H9 (cell line): ENCODE measurements around the gene SYNE3. TPM values are rescaled to one million over a fixed set of nuclear protein-coding genes. Genes with fewer than 3 reads are reported as not detected.
A peak's percentile ranks its signal among the peaks of the same experiment; 100 is the strongest.

Experiments
- DNase-seq: peaks from one replicate; pipeline ENCODE4 v3.0.0-alpha.2; 2017
- H2AFZ ChIP-seq: one replicate; pipeline ENCODE4 v1.6.1; 2013; ENCODE audit warnings: mild to moderate bottlenecking, low read length, control low read depth, moderate library complexity
- H2AK5ac ChIP-seq: 2 replicates; pipeline ENCODE4 v1.6.1; 2013; ENCODE audit warnings: low read length, control low read depth, mixed read lengths; ENCODE audit not compliant: insufficient read length
- H2BK120ac ChIP-seq: one replicate; pipeline ENCODE4 v1.6.1; 2013; ENCODE audit warnings: low read depth, mild to moderate bottlenecking, low read length, control low read depth, inconsistent platforms; ENCODE audit not compliant: poor library complexity, severe bottlenecking
- H2BK12ac ChIP-seq: 2 replicates; pipeline ENCODE4 v1.6.1; 2013; ENCODE audit warnings: low read length, control low read depth, mixed read lengths, low read depth; ENCODE audit not compliant: insufficient read length
- H2BK15ac ChIP-seq: 2 replicates; pipeline ENCODE4 v1.6.1; 2013; ENCODE audit warnings: low read depth, low read length, control low read depth
- H2BK20ac ChIP-seq: one replicate; pipeline ENCODE4 v1.6.1; 2013; ENCODE audit warnings: low read depth, mild to moderate bottlenecking, low read length, control low read depth, inconsistent platforms; ENCODE audit not compliant: poor library complexity, severe bottlenecking
- H2BK5ac ChIP-seq: 2 replicates; pipeline ENCODE4 v1.6.1; 2013; ENCODE audit warnings: low read length, control low read depth, mixed read lengths; ENCODE audit not compliant: insufficient read length
- H3K14ac ChIP-seq: 2 replicates; pipeline ENCODE4 v1.6.1; 2013; ENCODE audit warnings: low read length, control low read depth; ENCODE audit not compliant: insufficient read depth
- H3K18ac ChIP-seq: 2 replicates; pipeline ENCODE4 v1.6.1; 2013; ENCODE audit warnings: low read depth, mild to moderate bottlenecking, mixed read lengths, low read length, control low read depth; ENCODE audit not compliant: insufficient read length
- H3K23ac ChIP-seq: 2 replicates; pipeline ENCODE4 v1.6.1; 2013; ENCODE audit warnings: low read length, control low read depth, mixed read lengths, low read depth; ENCODE audit not compliant: insufficient read length
- H3K23me2 ChIP-seq: 2 replicates; pipeline ENCODE4 v1.6.1; 2013; ENCODE audit warnings: low read depth, mild to moderate bottlenecking, mixed read lengths, low read length, control low read depth; ENCODE audit not compliant: insufficient read length, poor library complexity, severe bottlenecking
- H3K27ac ChIP-seq: 2 replicates; pipeline ENCODE4 v1.5.1; 2013; ENCODE audit warnings: low read length, control low read depth, mixed read lengths, low read depth; ENCODE audit not compliant: insufficient read length
- H3K27me3 ChIP-seq: 2 replicates; pipeline ENCODE4 v1.6.1; 2013; ENCODE audit warnings: low read length, control low read depth, inconsistent platforms; ENCODE audit not compliant: insufficient read depth
- H3K4ac ChIP-seq: 2 replicates; pipeline ENCODE4 v1.6.1; 2013; ENCODE audit warnings: low read depth, mild to moderate bottlenecking, control low read depth, inconsistent platforms, low read length, moderate library complexity
- H3K4me1 ChIP-seq: 2 replicates; pipeline ENCODE4 v1.6.1; 2013; ENCODE audit warnings: low read length, control low read depth, inconsistent platforms; ENCODE audit not compliant: insufficient read depth
- H3K4me2 ChIP-seq: 2 replicates; pipeline ENCODE4 v1.6.1; 2013; ENCODE audit warnings: low read length, control low read depth, mixed read lengths; ENCODE audit not compliant: insufficient read length, insufficient read depth
- H3K56ac ChIP-seq: 2 replicates; pipeline ENCODE4 v1.6.1; 2013; ENCODE audit warnings: low read depth, mild to moderate bottlenecking, mixed read lengths, low read length, control low read depth; ENCODE audit not compliant: insufficient read length
- H3K79me1 ChIP-seq: 2 replicates; pipeline ENCODE4 v1.6.1; 2013; ENCODE audit warnings: low read depth, mild to moderate bottlenecking, moderate library complexity, low read length, control low read depth, inconsistent platforms; ENCODE audit not compliant: insufficient read depth, poor library complexity, severe bottlenecking
- H3K79me2 ChIP-seq: 2 replicates; pipeline ENCODE4 v1.6.1; 2013; ENCODE audit warnings: low read length, control low read depth, inconsistent platforms; ENCODE audit not compliant: insufficient read depth
- H3K9ac ChIP-seq: 2 replicates; pipeline ENCODE4 v1.6.1; 2013; ENCODE audit warnings: low read length, control low read depth, mixed read lengths; ENCODE audit not compliant: insufficient read length; ENCODE audit errors: extremely low read depth
- H3K9me3 ChIP-seq: one replicate; pipeline ENCODE4 v1.6.1; 2013; ENCODE audit warnings: low read depth, low read length, inconsistent platforms; ENCODE audit not compliant: control insufficient read depth
- H3T11ph ChIP-seq: one replicate; pipeline ENCODE4 v1.6.1; 2013; ENCODE audit warnings: mild to moderate bottlenecking, low read length, control low read depth, inconsistent platforms
- H4K20me1 ChIP-seq: one replicate; pipeline ENCODE4 v1.6.1; 2013; ENCODE audit not compliant: control insufficient read depth, insufficient read length, insufficient read depth
- H4K5ac ChIP-seq: 2 replicates; pipeline ENCODE4 v1.6.1; 2013; ENCODE audit warnings: low read depth, mild to moderate bottlenecking, mixed read lengths, low read length, control low read depth; ENCODE audit not compliant: insufficient read length
- H4K8ac ChIP-seq: replicated peaks from 2 replicates; pipeline ENCODE4 v1.6.1; 2013; ENCODE audit warnings: low read length, control low read depth, mixed read lengths, low read depth; ENCODE audit not compliant: insufficient read length
- H4K91ac ChIP-seq: 2 replicates; pipeline ENCODE4 v1.6.1; 2013; ENCODE audit warnings: low read depth, mild to moderate bottlenecking, moderate library complexity, mixed read lengths, low read length, control low read depth; ENCODE audit not compliant: insufficient read length
- H3K27ac Mint-ChIP-seq, 3 experiments: 2 replicates in 2 of 3; 3 replicates in 1 of 3; pipeline ENCODE4 v1.8.0; 2020 to 2021; ENCODE audit warnings: mixed read lengths in 3 of 3, mild to moderate bottlenecking in 1 of 3, moderate library complexity in 1 of 3
- H3K27me3 Mint-ChIP-seq: 2 replicates; pipeline ENCODE4 v1.8.0; 2021; ENCODE audit warnings: low read depth, mild to moderate bottlenecking, moderate library complexity, mixed read lengths
- H3K36me3 Mint-ChIP-seq, 3 experiments: 2 replicates in 2 of 3; 3 replicates in 1 of 3; pipeline ENCODE4 v1.8.0; 2020 to 2021; ENCODE audit warnings: low read depth in 3 of 3, mixed read lengths in 3 of 3; ENCODE audit not compliant: insufficient read depth in 1 of 3
- H3K4me1 Mint-ChIP-seq, 2 experiments: 2 replicates each; pipeline ENCODE4 v1.8.0; 2020; ENCODE audit warnings: mixed read lengths in 2 of 2
- H3K4me3 Mint-ChIP-seq, 2 experiments: 2 replicates in 1 of 2; 3 replicates in 1 of 2; pipeline ENCODE4 v1.8.0; 2020 to 2021; ENCODE audit warnings: mild to moderate bottlenecking in 2 of 2, mixed read lengths in 2 of 2, moderate library complexity in 1 of 2
- H3K9me3 Mint-ChIP-seq, 2 experiments: 2 replicates in 1 of 2; 3 replicates in 1 of 2; pipeline ENCODE4 v1.8.0; 2020; ENCODE audit warnings: mild to moderate bottlenecking in 2 of 2, mixed read lengths in 2 of 2, moderate library complexity in 1 of 2
- WGBS: extraction: QIAGEN DNeasy Blood & Tissue Kit; methylation state at CpG from one replicate; pipeline ENCODE4 v1.1.7; 2013; ENCODE audit warnings: missing lambda C conversion rate, low lambda C conversion rate, mixed read lengths; ENCODE audit not compliant: insufficient read length; ENCODE audit errors: extremely low coverage; 5-methylcytosine and 5-hydroxymethylcytosine counted together
- total RNA-seq: library from RNA; stranded (reverse); gene quantifications from 2 replicates; pipeline ENCODE4 v1.2.1, GENCODE V29; 2021
- TF ChIP-seq, protein P1 (sequence below): fragments of 200-600 bp; sonication (generic); conservative IDR thresholded peaks from 3 replicates; pipeline ENCODE4 v1.8.0; 2021; ENCODE audit warnings: antibody characterized with exemption, mild to moderate bottlenecking

Gene SYNE3
- total RNA-seq, 1 experiment from 2014 or later, result 0.11 TPM

DNA sequence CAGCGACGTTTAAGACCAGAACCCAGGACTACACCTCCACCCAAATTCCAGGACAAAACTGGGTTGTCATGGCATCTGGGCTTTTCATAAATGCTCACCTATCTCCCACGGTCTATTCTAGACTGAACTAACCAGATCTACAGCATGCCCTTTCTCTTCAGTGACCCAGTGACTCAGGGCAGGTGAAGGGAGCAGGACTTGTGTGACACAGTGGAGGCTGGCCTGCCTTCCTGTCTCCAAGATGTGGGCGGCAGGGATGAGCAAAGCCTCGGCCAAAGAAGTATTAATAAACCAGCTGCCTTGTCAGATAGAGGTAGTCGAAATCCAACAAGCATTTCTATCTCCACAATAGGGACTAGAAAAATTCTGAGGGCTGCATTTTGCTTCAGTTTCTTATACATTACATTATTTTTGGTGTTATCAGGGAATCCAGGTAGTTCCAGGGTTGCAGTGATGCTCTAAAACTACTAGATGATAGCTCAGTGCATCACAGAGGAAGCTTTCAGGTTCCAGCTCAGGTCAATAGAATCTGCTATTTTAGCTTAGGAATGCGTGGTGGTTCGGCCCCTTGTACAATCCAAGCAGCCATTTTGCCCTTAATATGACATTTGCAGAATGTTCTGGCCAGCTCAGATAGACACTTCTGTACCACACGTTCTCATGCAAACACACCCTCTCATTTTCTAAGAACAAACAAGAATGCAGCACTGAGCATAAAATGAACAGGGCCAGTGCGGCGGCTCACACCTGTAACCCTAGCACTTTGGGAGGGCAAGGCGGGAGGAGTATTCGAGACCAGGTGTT, 14.2 kb upstream of the SYNE3 start:
- DNase-seq, result no peak
- no peak overlapping the region for H3K56ac ChIP-seq
- peaks cover 5% of the 10 kb centered on the region for H3K27me3 Mint-ChIP-seq
- H3K4ac ChIP-seq, result no peak overlapping the region
- H3K9me3 Mint-ChIP-seq, result no peaks in the 10 kb centered on the region; a peak in 1 of 5 replicates
- H2AFZ ChIP-seq, result no peak overlapping the region
- peaks cover 25 to 29% of the 10 kb centered on the region in 2 experiments for H3K4me1 Mint-ChIP-seq
- H3K9me3 ChIP-seq, result no peaks in the 10 kb centered on the region
- no peak overlapping the region for H3T11ph ChIP-seq
- H2AK5ac ChIP-seq, result no peak overlapping the region
- peaks cover 22% of the 10 kb centered on the region for H3K79me2 ChIP-seq
- no peak overlapping the region for H4K5ac ChIP-seq
- no peaks in the 10 kb centered on the region for H3K4me1 ChIP-seq
- no peak overlapping the region for H2BK12ac ChIP-seq
- no peaks in the 10 kb centered on the region for H3K79me1 ChIP-seq
- no peak overlapping the region for H4K91ac ChIP-seq
- H4K8ac ChIP-seq, result no peak overlapping the region
- H3K36me3 Mint-ChIP-seq, result peaks cover 10 to 22% (median 21%) of the 10 kb centered on the region in 3 experiments; a peak in 6 of 7 replicates
- no peak overlapping the region for H3K4me3 Mint-ChIP-seq
- H3K27ac ChIP-seq, result no peak overlapping the region
- no peak overlapping the region for H3K9ac ChIP-seq
- H3K4me2 ChIP-seq, result no peak overlapping the region
- H3K27me3 ChIP-seq, result no peaks in the 10 kb centered on the region
- H2BK15ac ChIP-seq, result no peak overlapping the region
- no peak overlapping the region for H2BK20ac ChIP-seq
- H2BK5ac ChIP-seq, result no peak overlapping the region
- H3K23ac ChIP-seq, result no peak overlapping the region
- no peak overlapping the region for H3K18ac ChIP-seq
- TF ChIP-seq, protein P1, sequence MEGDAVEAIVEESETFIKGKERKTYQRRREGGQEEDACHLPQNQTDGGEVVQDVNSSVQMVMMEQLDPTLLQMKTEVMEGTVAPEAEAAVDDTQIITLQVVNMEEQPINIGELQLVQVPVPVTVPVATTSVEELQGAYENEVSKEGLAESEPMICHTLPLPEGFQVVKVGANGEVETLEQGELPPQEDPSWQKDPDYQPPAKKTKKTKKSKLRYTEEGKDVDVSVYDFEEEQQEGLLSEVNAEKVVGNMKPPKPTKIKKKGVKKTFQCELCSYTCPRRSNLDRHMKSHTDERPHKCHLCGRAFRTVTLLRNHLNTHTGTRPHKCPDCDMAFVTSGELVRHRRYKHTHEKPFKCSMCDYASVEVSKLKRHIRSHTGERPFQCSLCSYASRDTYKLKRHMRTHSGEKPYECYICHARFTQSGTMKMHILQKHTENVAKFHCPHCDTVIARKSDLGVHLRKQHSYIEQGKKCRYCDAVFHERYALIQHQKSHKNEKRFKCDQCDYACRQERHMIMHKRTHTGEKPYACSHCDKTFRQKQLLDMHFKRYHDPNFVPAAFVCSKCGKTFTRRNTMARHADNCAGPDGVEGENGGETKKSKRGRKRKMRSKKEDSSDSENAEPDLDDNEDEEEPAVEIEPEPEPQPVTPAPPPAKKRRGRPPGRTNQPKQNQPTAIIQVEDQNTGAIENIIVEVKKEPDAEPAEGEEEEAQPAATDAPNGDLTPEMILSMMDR, result no peak
- H4K20me1 ChIP-seq, result no peaks in the 10 kb centered on the region
- H3K23me2 ChIP-seq, result peaks cover 4% of the 10 kb centered on the region
- no peak overlapping the region for H3K14ac ChIP-seq
- WGBS, result no CpG with 5 or more reads among the region's 13 CpGs
- H3K27ac Mint-ChIP-seq, result 0 out of 7 replicates have a peak overlapping the region, but pooled peaks of 1 of the 3 experiments have one; percentile 61
- no peak overlapping the region for H2BK120ac ChIP-seq
